Trophoblast cell (in vitro differentiated cells and primary cell): ENCODE data around the gene LRTM2.

Source experiments
- DNase-seq, 2 donors: peaks; one replicate each; pipeline ENCODE4 v3.0.0-alpha.2; 2016
- H2AFZ ChIP-seq: 2 replicates; pipeline ENCODE4 v1.6.1; 2013; ENCODE audit warnings: low read length, moderate library complexity, mild to moderate bottlenecking; ENCODE audit not compliant: insufficient read depth, poor library complexity
- H2AK5ac ChIP-seq: 2 replicates; pipeline ENCODE4 v1.6.1; 2013; ENCODE audit warnings: mild to moderate bottlenecking, low read length
- H2BK120ac ChIP-seq: 2 replicates; pipeline ENCODE4 v1.6.1; 2013; ENCODE audit warnings: low read length, mild to moderate bottlenecking, moderate library complexity; ENCODE audit not compliant: insufficient read depth, poor library complexity
- H2BK12ac ChIP-seq: 2 replicates; pipeline ENCODE4 v1.6.1; 2013; ENCODE audit warnings: mild to moderate bottlenecking, low read length, moderate library complexity
- H2BK5ac ChIP-seq: 2 replicates; pipeline ENCODE4 v1.6.1; 2013; ENCODE audit warnings: low read length, low read depth, moderate library complexity, mild to moderate bottlenecking; ENCODE audit not compliant: poor library complexity
- H3K14ac ChIP-seq: 2 replicates; pipeline ENCODE4 v1.6.1; 2013; ENCODE audit warnings: mild to moderate bottlenecking, low read length
- H3K18ac ChIP-seq: 2 replicates; pipeline ENCODE4 v1.6.1; 2013; ENCODE audit warnings: mild to moderate bottlenecking, low read length
- H3K23ac ChIP-seq: 2 replicates; pipeline ENCODE4 v1.6.1; 2013; ENCODE audit warnings: low read length
- H3K27ac ChIP-seq: 2 replicates; pipeline ENCODE4 v1.5.1; 2013; ENCODE audit warnings: low read depth, mild to moderate bottlenecking, inconsistent platforms, low read length, moderate library complexity
- H3K27me3 ChIP-seq: 2 replicates; pipeline ENCODE4 v1.6.1; 2013; ENCODE audit warnings: inconsistent platforms, mild to moderate bottlenecking, low read length, moderate library complexity; ENCODE audit not compliant: insufficient read depth
- H3K36me3 ChIP-seq, 2 experiments: 1 replicate in 1 of 2; 2 replicates in 1 of 2; pipeline ENCODE4 v1.6.1; 2013; ENCODE audit warnings: low read length in 2 of 2, mild to moderate bottlenecking in 2 of 2, moderate library complexity in 1 of 2; ENCODE audit not compliant: insufficient read depth in 2 of 2, control insufficient read depth in 1 of 2
- H3K4ac ChIP-seq: 2 replicates; pipeline ENCODE4 v1.6.1; 2013; ENCODE audit warnings: low read depth, mild to moderate bottlenecking, low read length, moderate library complexity
- H3K4me1 ChIP-seq, 2 experiments: 1 replicate in 1 of 2; 2 replicates in 1 of 2; pipeline ENCODE4 v1.6.1; 2013; ENCODE audit warnings: low read length in 2 of 2, mild to moderate bottlenecking in 2 of 2, moderate library complexity in 1 of 2; ENCODE audit not compliant: insufficient read depth in 2 of 2, control insufficient read depth in 1 of 2
- H3K4me2 ChIP-seq: 2 replicates; pipeline ENCODE4 v1.6.1; 2013; ENCODE audit warnings: inconsistent platforms, mild to moderate bottlenecking, low read length, moderate library complexity
- H3K4me3 ChIP-seq: 2 replicates; pipeline ENCODE4 v1.5.1; 2013; ENCODE audit warnings: mild to moderate bottlenecking, low read depth, low read length, inconsistent platforms
- H3K79me1 ChIP-seq: one replicate; pipeline ENCODE4 v1.6.1; 2013; ENCODE audit warnings: low read length
- H3K79me2 ChIP-seq: 2 replicates; pipeline ENCODE4 v1.6.1; 2013; ENCODE audit warnings: low read length, mild to moderate bottlenecking; ENCODE audit not compliant: control insufficient read depth, insufficient read depth, poor library complexity
- H3K9ac ChIP-seq: 2 replicates; pipeline ENCODE4 v1.6.1; 2013; ENCODE audit warnings: mild to moderate bottlenecking, low read length
- H3K9me3 ChIP-seq: 2 replicates; pipeline ENCODE4 v1.6.1; 2013; ENCODE audit warnings: low read depth, mild to moderate bottlenecking, control low read depth, inconsistent platforms, low read length; ENCODE audit not compliant: insufficient read depth
- H4K12ac ChIP-seq: 2 replicates; pipeline ENCODE4 v1.6.1; 2013; ENCODE audit warnings: low read depth, mild to moderate bottlenecking, low read length, moderate library complexity
- H4K8ac ChIP-seq: 2 replicates; pipeline ENCODE4 v1.6.1; 2013; ENCODE audit warnings: low read depth, mild to moderate bottlenecking, low read length, moderate library complexity
- H4K91ac ChIP-seq: one replicate; pipeline ENCODE4 v1.6.1; 2013; ENCODE audit warnings: low read depth, mild to moderate bottlenecking, low read length, moderate library complexity
- WGBS: extraction: QIAGEN DNeasy Blood & Tissue Kit; methylation state at CpG from one replicate; pipeline ENCODE4 v1.1.7; 2013; ENCODE audit warnings: missing lambda C conversion rate; ENCODE audit not compliant: insufficient read length, insufficient coverage; ENCODE audit errors: extremely low coverage; 5-methylcytosine and 5-hydroxymethylcytosine counted together

LRTM2 gene

GRCh38 chr12:1812650-1813302 is 7.6 kb upstream of the LRTM2 start:
- no peaks in the 10 kb centered on the region for H3K36me3 ChIP-seq
- no peak overlapping the region for H3K4ac ChIP-seq
- no peak overlapping the region for H2AFZ ChIP-seq
- no peak overlapping the region for H2BK5ac ChIP-seq
- H3K4me1 ChIP-seq = peaks cover 0 to 5% of the 10 kb centered on the region in 2 experiments
- H4K12ac ChIP-seq = no peak overlapping the region
- H3K27me3 ChIP-seq = no peaks in the 10 kb centered on the region
- no peak overlapping the region for H3K4me2 ChIP-seq
- no peak overlapping the region for H2AK5ac ChIP-seq
- no peak overlapping the region for H3K18ac ChIP-seq
- H3K79me1 ChIP-seq = no peaks in the 10 kb centered on the region
- H3K23ac ChIP-seq = no peak overlapping the region
- H4K8ac ChIP-seq = no peak overlapping the region
- H2BK12ac ChIP-seq = no peak overlapping the region
- no peak overlapping the region for H2BK120ac ChIP-seq
- H4K91ac ChIP-seq = no peak overlapping the region
- peaks cover 13% of the 10 kb centered on the region for H3K9me3 ChIP-seq
- no CpG with 5 or more reads among the region's 17 CpGs for WGBS
- H3K9ac ChIP-seq = no peak overlapping the region
- H3K4me3 ChIP-seq = no peak overlapping the region
- DNase-seq = peak; percentile 22 to 63
- no peak overlapping the region for H3K27ac ChIP-seq
- no peaks in the 10 kb centered on the region for H3K79me2 ChIP-seq
- no peak overlapping the region for H3K14ac ChIP-seq

GRCh38 chr12:1814266-1814665 is 6.1 kb upstream of the LRTM2 start:
- no CpG with 5 or more reads among the region's 8 CpGs for WGBS
- Histone ChIP-seq H3K4me2 (no peak overlapping the region), H4K91ac (no peak overlapping the region), H3K36me3 (no peaks in the 10 kb centered on the region), H3K4me1 (peaks cover 0 to 5% of the 10 kb centered on the region in 2 experiments), H4K8ac (no peak overlapping the region), H3K27ac (no peak overlapping the region), H3K9ac (no peak overlapping the region), H3K18ac (no peak overlapping the region), H3K23ac (no peak overlapping the region), H2BK120ac (no peak overlapping the region), H3K4me3 (no peak overlapping the region), H2BK5ac (no peak overlapping the region), H4K12ac (no peak overlapping the region), H2BK12ac (no peak overlapping the region), H3K79me1 (no peaks in the 10 kb centered on the region), H2AFZ (no peak overlapping the region), H2AK5ac (no peak overlapping the region), H3K79me2 (no peaks in the 10 kb centered on the region), H3K4ac (no peak overlapping the region), H3K27me3 (peaks cover 3% of the 10 kb centered on the region), H3K14ac (no peak overlapping the region), H3K9me3 (peaks cover 11% of the 10 kb centered on the region)
- DNase-seq = peak in 1 of 2 donors; percentile 15

- Histone ChIP-seq H3K18ac (no peak overlapping the region), H2BK120ac (no peak overlapping the region), H2AK5ac (no peak overlapping the region), H2BK12ac (no peak overlapping the region), H3K9ac (no peak overlapping the region), H2AFZ (no peak overlapping the region), H3K27ac (no peak overlapping the region), H4K91ac (no peak overlapping the region), H2BK5ac (no peak overlapping the region), H3K79me2 (no peaks in the 10 kb centered on the region), H3K4ac (no peak overlapping the region), H3K4me1 (peaks cover 0 to 5% of the 10 kb centered on the region in 2 experiments), H3K4me3 (no peak overlapping the region), H4K8ac (no peak overlapping the region), H3K27me3 (peaks cover 11% of the 10 kb centered on the region), H3K79me1 (no peaks in the 10 kb centered on the region), H3K9me3 (peaks cover 11% of the 10 kb centered on the region), H3K14ac (no peak overlapping the region), H4K12ac (no peak overlapping the region), H3K4me2 (no peak overlapping the region), H3K23ac (no peak overlapping the region), H3K36me3 (no peaks in the 10 kb centered on the region)
- no CpG with 5 or more reads among the region's 3 CpGs for WGBS
- DNase-seq = peak; percentile 66 to 73
Observed at GRCh38 chr12:1815108-1815507, 5.3 kb upstream of the LRTM2 start.

GRCh38 chr12:1815814-1816729 is 4.3 kb upstream of the LRTM2 start:
- Histone ChIP-seq H3K9ac (no peak overlapping the region), H4K12ac (no peak overlapping the region), H3K4me2 (no peak overlapping the region), H2AK5ac (no peak overlapping the region), H3K4ac (no peak overlapping the region), H3K79me2 (no peaks in the 10 kb centered on the region), H3K14ac (no peak overlapping the region), H4K8ac (no peak overlapping the region), H3K36me3 (no peaks in the 10 kb centered on the region), H3K27ac (no peak overlapping the region), H3K23ac (no peak overlapping the region), H3K27me3 (peaks cover 21% of the 10 kb centered on the region), H3K18ac (no peak overlapping the region), H3K9me3 (peaks cover 10% of the 10 kb centered on the region), H4K91ac (no peak overlapping the region), H2BK5ac (no peak overlapping the region), H3K4me1 (peaks cover 0 to 5% of the 10 kb centered on the region in 2 experiments), H2BK120ac (no peak overlapping the region), H3K4me3 (no peak overlapping the region), H3K79me1 (no peaks in the 10 kb centered on the region), H2BK12ac (no peak overlapping the region), H2AFZ (no peak overlapping the region)
- peak; percentile 75 to 76 for DNase-seq
- no CpG with 5 or more reads among the region's 21 CpGs for WGBS
